H1 (cell line): ENCODE measurements around the gene COL4A1. TPM values are rescaled to one million over a fixed set of nuclear protein-coding genes. Genes with fewer than 3 reads are reported as not detected.

Experiments
- CTCF ChIA-PET: fragments of 300-600 bp; sonication (Branson Sonifier 250); formaldehyde crosslinking; loops from one replicate; lab custom pipeline; 2021; ENCODE audit not compliant: partially characterized antibody; lab: Charles Lee
- POLR2A ChIA-PET: fragments of 300-600 bp; sonication (Branson Sonifier 250); formaldehyde crosslinking; loops from one replicate; lab custom pipeline; 2021; ENCODE audit warnings: inconsistent platforms; ENCODE audit not compliant: partially characterized antibody; lab: Charles Lee
- DNase-seq, 2 experiments: peaks; one replicate each; pipeline versions ENCODE4 v3.0.0 to v3.0.0-alpha.2; 2010 to 2022; ENCODE audit warnings: low spot score in 2 of 2, low read depth in 1 of 2, mixed read lengths in 1 of 2
- FAIRE-seq: peaks from 2 replicates; lab custom pipeline; 2011; peaks lifted over from hg19 to GRCh38; lab: Jason Lieb, UNC
- H2AFZ ChIP-seq: 2 replicates; pipeline ENCODE4 v1.8.1; 2012; ENCODE audit warnings: low read length, inconsistent platforms
- H2AK5ac ChIP-seq: 2 replicates; pipeline ENCODE4 v1.6.1; 2013; ENCODE audit warnings: low read depth, low read length
- H2BK120ac ChIP-seq: replicated peaks from 2 replicates; pipeline ENCODE3; 2013; ENCODE audit warnings: low read depth, low read length, inconsistent platforms
- H2BK12ac ChIP-seq: 2 replicates; pipeline ENCODE4 v1.6.1; 2013; ENCODE audit warnings: low read depth, low read length
- H2BK15ac ChIP-seq: 2 replicates; pipeline ENCODE4 v1.6.1; 2013; ENCODE audit warnings: low read length
- H2BK20ac ChIP-seq: 2 replicates; pipeline ENCODE4 v1.6.1; 2013; ENCODE audit warnings: low read length
- H2BK5ac ChIP-seq: 2 replicates; pipeline ENCODE4 v1.6.1; 2013; ENCODE audit warnings: low read depth, low read length
- H3K14ac ChIP-seq: 2 replicates; pipeline ENCODE4 v1.6.1; 2013; ENCODE audit warnings: inconsistent platforms; ENCODE audit not compliant: insufficient read length
- H3K18ac ChIP-seq: 2 replicates; pipeline ENCODE4 v1.6.1; 2013; ENCODE audit warnings: low read length; ENCODE audit errors: extremely low read depth
- H3K23ac ChIP-seq: 2 replicates; pipeline ENCODE4 v1.6.1; 2013; ENCODE audit warnings: inconsistent platforms; ENCODE audit not compliant: insufficient read length
- H3K23me2 ChIP-seq: 2 replicates; pipeline ENCODE4 v1.6.1; 2013; ENCODE audit warnings: low read depth, low read length
- H3K27ac ChIP-seq: 2 replicates; pipeline ENCODE4 v1.6.1; 2011; ENCODE audit warnings: low read depth, low read length, inconsistent platforms
- H3K27me3 ChIP-seq, 4 experiments: replicated peaks in 1 of 4; 1 replicate in 1 of 4; 2 replicates in 3 of 4; pipeline versions ENCODE4 v1.6.1 to v1.8.1; 2011 to 2013; ENCODE audit warnings: low read length in 3 of 4, mild to moderate bottlenecking in 3 of 4, inconsistent platforms in 2 of 4, mixed read lengths in 2 of 4, moderate library complexity in 1 of 4; ENCODE audit not compliant: control insufficient read depth in 3 of 4, insufficient read depth in 3 of 4; ENCODE audit errors: extremely low read depth in 1 of 4
- H3K36me3 ChIP-seq, 4 experiments: 2 replicates each; pipeline versions ENCODE4 v1.6.1 to v1.8.1; 2011 to 2013; ENCODE audit warnings: mild to moderate bottlenecking in 4 of 4, low read length in 3 of 4, moderate library complexity in 2 of 4, control low read depth in 1 of 4, inconsistent platforms in 1 of 4; ENCODE audit not compliant: insufficient read depth in 4 of 4, control insufficient read depth in 2 of 4
- H3K4ac ChIP-seq: replicated peaks from 2 replicates; pipeline ENCODE3; 2013; ENCODE audit warnings: low read length, low read depth, mixed read lengths, inconsistent platforms; ENCODE audit not compliant: insufficient read length
- H3K4me1 ChIP-seq, 4 experiments: replicated peaks in 1 of 4; 1 replicate in 1 of 4; 2 replicates in 3 of 4; pipeline versions ENCODE4 v1.6.1 to v1.8.1; 2011 to 2013; ENCODE audit warnings: low read length in 3 of 4, inconsistent platforms in 2 of 4, mixed read lengths in 1 of 4; ENCODE audit not compliant: insufficient read depth in 4 of 4, control insufficient read depth in 3 of 4
- H3K4me2 ChIP-seq, 2 experiments: 2 replicates each; pipeline versions ENCODE4 v1.6.1 to v1.8.1; 2011 to 2013; ENCODE audit warnings: low read depth in 2 of 2, low read length in 2 of 2, control low read depth in 1 of 2, inconsistent platforms in 1 of 2, mild to moderate bottlenecking in 1 of 2; ENCODE audit not compliant: insufficient read depth in 1 of 2
- H3K4me3 ChIP-seq, 4 experiments: fragments of 200-600, 300-600 bp in 1 of 4; sonication (generic), shearing (Covaris generic), sonication (Bioruptor Twin) in 1 of 4; 2 replicates each; pipeline versions ENCODE4 v1.5.1 to v1.8.1; 2011 to 2016; ENCODE audit warnings: low read length in 4 of 4, low read depth in 3 of 4, control low read depth in 2 of 4, inconsistent platforms in 2 of 4, mild to moderate bottlenecking in 2 of 4, mixed read lengths in 1 of 4, moderate library complexity in 1 of 4; ENCODE audit not compliant: insufficient read depth in 2 of 4; ENCODE audit errors: extremely low read depth in 1 of 4
- H3K56ac ChIP-seq: replicated peaks from 2 replicates; pipeline ENCODE3; 2013; ENCODE audit warnings: low read depth, mild to moderate bottlenecking, mixed read lengths, low read length, inconsistent platforms; ENCODE audit not compliant: insufficient read length
- H3K79me1 ChIP-seq: 2 replicates; pipeline ENCODE4 v1.6.1; 2013; ENCODE audit warnings: low read depth, low read length, control low read depth
- H3K79me2 ChIP-seq, 2 experiments: 2 replicates each; pipeline versions ENCODE4 v1.6.1 to v1.8.1; 2012 to 2013; ENCODE audit warnings: low read length in 2 of 2, mild to moderate bottlenecking in 2 of 2, inconsistent platforms in 1 of 2; ENCODE audit not compliant: insufficient read depth in 2 of 2, control insufficient read depth in 1 of 2
- H3K9ac ChIP-seq, 4 experiments: replicated peaks in 1 of 4; 1 replicate in 1 of 4; 2 replicates in 3 of 4; pipeline versions ENCODE4 v1.6.1 to v1.8.1; 2011 to 2013; ENCODE audit warnings: low read depth in 3 of 4, low read length in 3 of 4, control low read depth in 2 of 4, mild to moderate bottlenecking in 2 of 4, moderate library complexity in 2 of 4, inconsistent platforms in 1 of 4; ENCODE audit errors: extremely low read depth in 1 of 4
- H3K9me3 ChIP-seq, 2 experiments: 2 replicates each; pipeline versions ENCODE4 v1.6.1 to v1.8.1; 2012 to 2013; ENCODE audit warnings: mild to moderate bottlenecking in 2 of 2, moderate library complexity in 2 of 2, control low read depth in 1 of 2, inconsistent platforms in 1 of 2, low read depth in 1 of 2, low read length in 1 of 2, mixed read lengths in 1 of 2; ENCODE audit not compliant: insufficient read depth in 2 of 2
- H4K20me1 ChIP-seq, 2 experiments: replicated peaks in 1 of 2; 2 replicates each; pipeline versions ENCODE3 to v1.8.1; 2011 to 2013; ENCODE audit warnings: inconsistent platforms in 2 of 2, low read length in 2 of 2, mild to moderate bottlenecking in 1 of 2; ENCODE audit not compliant: insufficient read depth in 2 of 2, control insufficient read depth in 1 of 2
- H4K5ac ChIP-seq: 2 replicates; pipeline ENCODE4 v1.6.1; 2013; ENCODE audit warnings: low read length, low read depth, mixed read lengths, inconsistent platforms; ENCODE audit not compliant: insufficient read length
- H4K8ac ChIP-seq: 2 replicates; pipeline ENCODE4 v1.8.0; 2013; ENCODE audit warnings: mild to moderate bottlenecking, moderate library complexity, low read length, inconsistent platforms; ENCODE audit not compliant: insufficient read depth; ENCODE audit errors: extremely low read depth
- H4K91ac ChIP-seq: replicated peaks from 2 replicates; pipeline ENCODE3; 2013; ENCODE audit warnings: low read length, mixed read lengths, inconsistent platforms; ENCODE audit not compliant: insufficient read length
- CHD2 ChIP-seq: IDR thresholded peaks from 2 replicates; pipeline ENCODE4 v1.6.1; 2012; ENCODE audit warnings: low read length, improper control_type of control experiment
- EP300 ChIP-seq, 2 experiments: IDR thresholded peaks; 1 replicate in 1 of 2; 2 replicates in 1 of 2; pipeline ENCODE4 v1.6.1; 2011 to 2012; ENCODE audit warnings: low read depth in 2 of 2, low read length in 2 of 2, mild to moderate bottlenecking in 2 of 2, borderline replicate concordance in 1 of 2, inconsistent platforms in 1 of 2, moderate library complexity in 1 of 2
- GTF2F1 ChIP-seq: IDR thresholded peaks from 2 replicates; pipeline ENCODE4 v1.6.1; 2012; ENCODE audit warnings: low read depth, low read length, improper control_type of control experiment, borderline replicate concordance
- HDAC6 ChIP-seq: IDR thresholded peaks from one replicate; pipeline ENCODE4 v1.7.1; 2012; ENCODE audit warnings: low read depth, mild to moderate bottlenecking, inconsistent platforms, low read length, moderate library complexity
- NANOG ChIP-seq: IDR thresholded peaks from 2 replicates; pipeline ENCODE4 v1.6.1; 2011; ENCODE audit warnings: low read length, low read depth, mild to moderate bottlenecking, inconsistent platforms; ENCODE audit not compliant: insufficient read depth, poor library complexity, severe bottlenecking
- RAD21 ChIP-seq, 2 experiments: IDR thresholded peaks in 1 of 2; conservative IDR thresholded peaks in 1 of 2; 2 replicates each; pipeline ENCODE4 v1.6.1; 2011; ENCODE audit warnings: low read depth in 2 of 2, low read length in 2 of 2, improper control_type of control experiment in 1 of 2, inconsistent platforms in 1 of 2, mild to moderate bottlenecking in 1 of 2, moderate library complexity in 1 of 2
- SP4 ChIP-seq: IDR thresholded peaks from 2 replicates; pipeline ENCODE4 v1.6.1; 2012; ENCODE audit warnings: low read length, inconsistent platforms
- TCF12 ChIP-seq: IDR thresholded peaks from 2 replicates; pipeline ENCODE4 v1.6.1; 2011; ENCODE audit warnings: low read depth, mild to moderate bottlenecking, low read length
- YY1 ChIP-seq: IDR thresholded peaks from 2 replicates; pipeline ENCODE4 v1.6.1; 2011; ENCODE audit warnings: low read depth, mild to moderate bottlenecking, low read length
- WGBS, 2 experiments: shearing (Covaris generic) in 1 of 2; methylation state at CpG; one replicate each; pipeline versions ENCODE4 v1.1.6 to v1.1.7; 2013 to 2015; ENCODE audit warnings: low lambda C conversion rate in 2 of 2, mixed read lengths in 2 of 2, inconsistent platforms in 1 of 2, low coverage in 1 of 2, missing lambda C conversion rate in 1 of 2; ENCODE audit not compliant: insufficient replicate concordance in 2 of 2, insufficient coverage in 1 of 2, insufficient read length in 1 of 2; ENCODE audit errors: extremely low coverage in 1 of 2, missing lambda C conversion rate in 1 of 2; 5-methylcytosine and 5-hydroxymethylcytosine counted together
- polyA plus RNA-seq, 7 experiments: library from polyadenylated mRNA; depleted of rRNA in 3 of 7; stranded (reverse) in 5 of 7; unstranded in 2 of 7; fragments of >200 nt in 5 of 7; fragments of 200-250 nt in 2 of 7; gene quantifications; 1 replicate in 5 of 7; 2 replicates in 1 of 7; 4 replicates in 1 of 7; pipeline versions ENCODE4 v1.2.1 to v1.2.3, GENCODE V29; 2011 to 2013; ENCODE audit warnings: missing spikeins in 2 of 7, mixed read lengths in 2 of 7
- total RNA-seq: library from RNA; stranded (reverse); fragmentation: NEBNext Ultra II Directional; extraction: Animal tissue kit (Norgen Biotek cat#: 25700); gene quantifications from 2 replicates; pipeline ENCODE4 v1.2.1, GENCODE V29; 2021
- TF ChIP-seq, protein P1 (sequence below): IDR thresholded peaks from 2 replicates; pipeline ENCODE4 v1.6.1; 2012; ENCODE audit warnings: low read length, inconsistent platforms
- TF ChIP-seq, protein P2 (sequence below): IDR thresholded peaks from 2 replicates; pipeline ENCODE4 v1.6.1; 2011; ENCODE audit warnings: low read depth, mild to moderate bottlenecking, low read length; ENCODE audit not compliant: insufficient read depth

The COL4A1 gene
- total and polyA plus RNA-seq, 2 of the 8 experiments (the other 6 are each of a cell fraction or from before 2014, with no cell fraction given), result 30.7 to 82.0 TPM

DNA sequence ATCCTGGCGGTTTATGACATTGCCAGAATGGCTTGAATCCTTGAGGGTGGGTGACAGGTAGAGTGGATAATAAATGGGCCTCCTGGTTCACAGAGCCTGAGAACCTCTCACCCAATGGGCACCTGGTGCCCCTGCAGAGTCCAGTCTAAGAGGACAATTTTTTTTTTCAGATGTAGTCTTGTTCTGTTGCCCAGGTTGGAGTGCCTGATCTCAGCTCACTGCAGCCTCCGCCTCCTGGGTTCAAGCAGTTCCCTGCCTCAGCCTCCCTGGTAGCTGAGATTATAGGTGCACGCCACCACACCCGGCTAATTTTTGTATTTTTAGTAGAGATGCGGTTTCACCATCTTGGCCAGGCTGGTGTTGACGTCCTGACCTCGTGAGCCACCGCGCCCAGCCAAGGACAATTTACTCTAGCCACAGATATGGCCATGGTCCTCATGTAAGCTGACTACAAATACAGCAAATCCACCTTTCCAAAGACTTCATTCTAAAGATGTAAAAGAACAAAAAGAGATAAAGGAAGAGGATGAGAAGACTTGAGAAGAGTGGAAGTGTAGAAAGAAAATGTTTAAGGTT lies 33.1 kb upstream of the COL4A1 start:
- peaks cover 3 to 20% (median 11%) of the 10 kb centered on the region in 4 experiments; a peak in 6 of 7 replicates for H3K4me1 ChIP-seq
- no peak overlapping the region for H2BK20ac ChIP-seq
- no peak for FAIRE-seq
- H3K79me1 ChIP-seq, result peaks cover 8% of the 10 kb centered on the region
- no peak overlapping the region for H3K56ac ChIP-seq
- H3K27ac ChIP-seq, result no peak overlapping the region
- ChIA-PET POLR2A (no interaction called here), CTCF (interaction anchor here (0.8 to 3.0 kb wide), 4 partner anchors 10 to 72 kb away, joined by 3 to 19 read pairs (median 4); no protein-coding TSS in a partner anchor)
- no peak for DNase-seq
- no peak overlapping the region for H3K14ac ChIP-seq
- no peak overlapping the region for H4K5ac ChIP-seq
- H3K4ac ChIP-seq, result no peak overlapping the region
- no peaks in the 10 kb centered on the region for H3K79me2 ChIP-seq
- H4K8ac ChIP-seq, result no peak overlapping the region
- no peaks in the 10 kb centered on the region for H3K36me3 ChIP-seq
- no peak overlapping the region for H2AFZ ChIP-seq
- no peaks in the 10 kb centered on the region for H3K9me3 ChIP-seq
- no peak overlapping the region for H4K91ac ChIP-seq
- H2BK15ac ChIP-seq, result no peak overlapping the region
- H3K4me3 ChIP-seq, result no peak overlapping the region
- H2BK120ac ChIP-seq, result no peak overlapping the region
- no peak overlapping the region for H2BK12ac ChIP-seq
- no peak overlapping the region for H2AK5ac ChIP-seq
- 88% methylated on average over 9 of the region's 9 CpGs; no CpG with 5 or more reads in 1 of the 2 experiments for WGBS, 2 experiments
- H3K23me2 ChIP-seq, result no peaks in the 10 kb centered on the region
- H4K20me1 ChIP-seq, result peaks cover 2 to 6% of the 10 kb centered on the region in 2 experiments
- H3K23ac ChIP-seq, result no peak overlapping the region
- H3K9ac ChIP-seq, result no peak overlapping the region
- H2BK5ac ChIP-seq, result no peak overlapping the region
- no peaks in the 10 kb centered on the region for H3K27me3 ChIP-seq
- no peak overlapping the region for H3K4me2 ChIP-seq
- no peak overlapping the region for H3K18ac ChIP-seq
- TF ChIP-seq, protein P1, sequence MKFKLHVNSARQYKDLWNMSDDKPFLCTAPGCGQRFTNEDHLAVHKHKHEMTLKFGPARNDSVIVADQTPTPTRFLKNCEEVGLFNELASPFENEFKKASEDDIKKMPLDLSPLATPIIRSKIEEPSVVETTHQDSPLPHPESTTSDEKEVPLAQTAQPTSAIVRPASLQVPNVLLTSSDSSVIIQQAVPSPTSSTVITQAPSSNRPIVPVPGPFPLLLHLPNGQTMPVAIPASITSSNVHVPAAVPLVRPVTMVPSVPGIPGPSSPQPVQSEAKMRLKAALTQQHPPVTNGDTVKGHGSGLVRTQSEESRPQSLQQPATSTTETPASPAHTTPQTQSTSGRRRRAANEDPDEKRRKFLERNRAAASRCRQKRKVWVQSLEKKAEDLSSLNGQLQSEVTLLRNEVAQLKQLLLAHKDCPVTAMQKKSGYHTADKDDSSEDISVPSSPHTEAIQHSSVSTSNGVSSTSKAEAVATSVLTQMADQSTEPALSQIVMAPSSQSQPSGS, result no peak
- TF ChIP-seq RAD21 (IDR thresholded peaks at IDR 0.05 in 1 of 2, conservative IDR thresholded peaks at IDR 0.05 in 1 of 2; ENCODE audit: low read depth in 2 of 2, low read length in 2 of 2), result no peak
- no peak for TF ChIP-seq SP4
- TF ChIP-seq HDAC6, result no peak
- TF ChIP-seq YY1, result no peak
- TF ChIP-seq EP300 (IDR thresholded peaks at IDR 0.05; ENCODE audit: borderline replicate concordance in 1 of 2, low read depth in 2 of 2, low read length in 2 of 2), result no peak
- TF ChIP-seq, protein P2, sequence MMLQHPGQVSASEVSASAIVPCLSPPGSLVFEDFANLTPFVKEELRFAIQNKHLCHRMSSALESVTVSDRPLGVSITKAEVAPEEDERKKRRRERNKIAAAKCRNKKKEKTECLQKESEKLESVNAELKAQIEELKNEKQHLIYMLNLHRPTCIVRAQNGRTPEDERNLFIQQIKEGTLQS, result no peak
- TF ChIP-seq CHD2, result no peak
- TF ChIP-seq NANOG, result no peak
- TF ChIP-seq GTF2F1, result no peak
- no peak for TF ChIP-seq TCF12
